Cerebellar nuclear complex (tissue), 1 donor: ENCODE measurements around the gene PDE6A.
"Not testable (repeated sequence)": the region's sequence is repeated elsewhere in the genome, so short reads cannot be mapped to it uniquely, and the experiment has no call there.

Experiments
- DNase-seq, 2 experiments: peaks; one replicate each; lab custom pipeline; 2025; lab: John Stamatoyannopoulos, UW

Gene PDE6A

DNA sequence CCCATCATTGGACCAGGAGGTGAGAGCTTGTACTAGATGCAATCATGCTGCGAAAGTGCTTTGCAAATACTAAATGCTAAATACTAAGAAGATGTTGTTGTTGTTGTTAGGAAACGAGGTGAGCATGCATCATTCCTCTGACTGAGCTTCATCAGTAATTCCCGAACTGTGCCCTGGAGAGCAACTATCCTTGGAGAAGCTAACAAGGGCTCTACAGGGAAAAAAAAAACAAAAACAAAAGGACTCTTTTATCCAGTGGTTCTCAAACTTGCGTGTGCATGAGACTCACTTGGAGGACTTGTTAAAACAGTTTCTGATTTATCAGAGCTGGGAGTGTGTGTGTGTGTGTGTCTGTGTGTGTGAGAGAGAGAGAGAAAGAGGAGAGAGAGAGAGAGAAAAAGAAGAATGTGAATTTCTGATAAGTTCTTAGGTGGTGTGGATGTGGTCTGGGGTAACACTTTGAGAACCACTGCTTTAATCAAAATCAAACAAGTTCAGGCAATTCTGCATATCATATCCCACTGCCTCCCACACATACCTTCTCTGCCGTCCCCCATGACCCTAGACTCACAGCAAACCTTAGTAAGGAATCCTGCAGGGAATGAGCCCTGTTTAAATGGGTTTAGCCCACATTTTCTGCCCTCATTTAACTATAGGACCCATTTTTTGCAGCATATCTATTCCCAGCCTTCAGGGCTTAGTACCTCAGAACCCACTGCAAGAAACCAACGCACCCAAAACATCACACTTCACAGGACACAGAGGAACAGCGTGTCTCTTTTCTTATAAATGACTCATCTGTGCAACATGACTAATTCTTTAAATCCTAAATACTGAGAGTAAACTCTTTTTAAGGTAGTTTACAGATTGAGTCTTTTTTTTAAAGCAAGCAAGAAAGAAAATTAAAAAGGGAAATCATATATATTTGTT, 48.9 kb downstream of the PDE6A start:
- DNase-seq, result no peak

DNA sequence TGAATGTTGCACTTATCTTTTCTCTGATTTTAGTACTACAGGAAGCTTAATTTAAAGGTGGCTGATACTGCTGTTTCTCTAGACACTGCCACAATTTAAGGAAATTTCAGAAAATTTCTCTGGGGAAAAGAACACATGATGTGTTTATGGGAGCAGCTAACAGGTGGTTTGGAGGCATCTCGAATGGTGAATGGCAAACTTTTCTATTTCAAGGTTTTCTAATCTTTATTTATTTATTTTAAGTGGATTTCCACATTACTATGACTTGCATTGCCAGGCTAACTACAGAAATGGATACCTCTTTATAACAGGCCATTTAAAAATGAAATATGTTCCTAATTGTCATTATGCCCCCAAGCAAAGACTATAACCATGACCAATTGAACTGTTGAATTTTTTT, 50.4 kb downstream of the PDE6A start:
- DNase-seq, result no peak

DNA sequence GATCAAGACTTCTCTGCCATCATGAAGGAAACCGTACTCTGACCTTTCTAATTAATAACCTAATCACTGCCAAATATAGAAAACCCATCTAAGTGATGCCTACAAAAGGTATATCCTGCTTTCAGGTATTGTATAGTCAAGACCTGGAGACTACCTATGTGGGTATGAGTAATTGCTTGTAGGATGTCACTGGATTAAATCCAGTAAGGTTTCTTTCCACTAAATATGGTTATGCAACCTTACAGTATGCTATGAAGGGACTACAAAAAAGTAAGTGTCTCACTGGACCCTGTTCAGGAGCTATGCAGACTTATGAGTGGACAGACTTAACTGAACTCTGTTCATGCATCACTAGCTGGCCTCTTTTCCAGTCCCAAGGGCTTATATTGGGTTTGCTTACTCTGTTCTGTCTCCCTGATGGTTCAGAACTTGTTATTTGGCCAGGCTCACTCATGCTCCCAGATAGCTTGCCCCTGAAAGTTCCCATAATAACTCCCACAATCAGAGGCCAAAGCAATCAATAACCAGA, 51.1 kb downstream of the PDE6A start:
- DNase-seq, result no peak

DNA sequence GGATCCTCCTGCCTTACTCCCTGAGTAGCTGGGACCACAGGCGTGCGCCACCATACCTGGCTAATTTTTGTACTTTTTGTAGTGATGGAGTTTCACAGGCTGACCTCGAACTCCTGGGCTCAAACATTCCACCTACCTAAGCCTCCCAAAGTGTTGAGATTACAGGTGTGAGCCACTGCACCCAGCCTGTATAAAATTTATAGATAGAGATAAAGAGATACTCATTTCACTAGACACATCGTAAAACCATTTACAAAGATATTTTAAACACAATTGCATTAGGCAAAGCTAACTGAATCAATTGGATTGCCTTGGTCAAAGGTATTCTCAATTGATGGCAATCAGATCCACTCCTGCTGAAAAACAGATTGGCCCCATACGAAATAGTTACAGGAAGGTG, 52.0 kb downstream of the PDE6A start:
- no peak for DNase-seq

DNA sequence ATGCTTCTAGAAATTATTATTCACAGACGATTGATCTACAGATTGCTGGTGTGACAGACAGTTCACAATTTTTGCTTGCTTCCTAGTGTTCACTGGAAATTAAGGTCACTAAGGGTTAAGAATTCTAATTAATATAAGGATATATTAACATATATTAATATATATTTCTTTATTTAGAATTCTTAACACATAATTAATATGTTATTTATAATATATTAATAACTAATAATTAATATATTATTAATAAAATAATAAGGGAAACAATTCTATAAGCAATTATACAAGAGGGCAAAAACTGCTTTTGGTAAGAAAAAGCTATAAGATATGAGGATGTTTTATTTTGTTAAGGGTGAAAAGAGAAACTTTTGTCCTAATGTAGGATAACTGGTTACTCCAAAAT, 56.3 kb downstream of the PDE6A start:
- no peak for DNase-seq

DNA sequence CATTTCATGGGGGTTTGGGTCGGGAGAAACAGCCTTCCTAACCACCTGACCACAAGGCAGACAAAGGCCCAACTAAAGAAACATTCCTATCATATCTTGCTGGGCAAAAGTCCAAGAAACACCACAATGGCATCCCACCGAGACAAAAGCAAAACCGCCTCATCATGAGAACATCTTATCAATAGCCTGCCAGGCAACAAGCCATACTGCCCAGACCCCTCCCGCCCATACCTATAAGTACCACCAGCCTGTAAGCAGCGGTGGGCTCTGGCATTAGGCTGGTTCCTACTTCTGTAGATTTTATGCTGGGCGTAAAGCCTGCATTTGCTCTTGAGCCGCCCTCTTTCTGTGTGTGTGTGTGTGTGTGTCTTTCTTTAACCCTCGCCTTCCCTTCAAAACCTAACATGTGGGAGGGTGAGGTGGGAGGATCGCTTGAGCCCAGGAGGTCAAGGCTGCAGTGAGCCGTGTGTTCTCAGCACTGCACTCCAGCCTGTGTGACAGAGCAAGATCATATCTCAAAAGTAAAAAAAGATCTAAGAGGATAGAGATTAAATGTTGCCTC, 56.9 kb downstream of the PDE6A start:
- DNase-seq, result no peak

DNA sequence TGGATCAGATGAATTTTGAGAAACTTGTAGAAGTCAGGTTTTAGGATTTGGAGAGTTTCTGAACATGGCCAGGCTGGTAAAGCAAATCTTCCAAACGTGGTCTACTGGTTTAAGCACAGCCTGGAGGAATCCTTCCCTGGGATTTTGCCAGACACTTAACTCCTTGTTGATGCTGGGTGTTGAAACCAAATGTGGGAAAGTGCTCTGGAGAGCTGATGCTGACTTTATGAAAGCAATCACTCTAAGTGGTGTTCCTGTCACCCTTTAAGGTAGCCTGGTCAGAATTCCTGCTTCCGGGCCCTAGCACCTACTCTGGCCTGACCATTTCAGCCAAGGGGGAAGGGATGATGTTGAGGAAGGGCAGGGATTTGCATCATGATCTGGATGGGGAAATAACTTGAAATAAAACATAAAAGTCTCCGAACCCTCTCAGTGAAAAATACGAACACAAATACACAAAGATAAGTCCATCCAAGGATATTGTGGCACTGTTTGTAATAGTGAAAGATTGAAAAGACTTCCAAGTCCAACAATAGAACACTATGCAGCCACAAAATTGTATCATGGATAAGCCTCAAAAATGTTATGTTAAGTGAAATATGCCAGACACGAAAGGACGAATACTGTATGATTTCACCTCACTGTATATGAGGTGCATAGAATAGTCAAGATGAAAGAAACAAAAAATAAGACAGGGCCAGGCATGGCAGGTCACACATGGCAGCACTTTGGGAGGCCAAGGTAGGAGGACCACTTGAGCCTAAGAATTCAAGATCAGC, 57.7 kb downstream of the PDE6A start:
- DNase-seq, result no peak

DNA sequence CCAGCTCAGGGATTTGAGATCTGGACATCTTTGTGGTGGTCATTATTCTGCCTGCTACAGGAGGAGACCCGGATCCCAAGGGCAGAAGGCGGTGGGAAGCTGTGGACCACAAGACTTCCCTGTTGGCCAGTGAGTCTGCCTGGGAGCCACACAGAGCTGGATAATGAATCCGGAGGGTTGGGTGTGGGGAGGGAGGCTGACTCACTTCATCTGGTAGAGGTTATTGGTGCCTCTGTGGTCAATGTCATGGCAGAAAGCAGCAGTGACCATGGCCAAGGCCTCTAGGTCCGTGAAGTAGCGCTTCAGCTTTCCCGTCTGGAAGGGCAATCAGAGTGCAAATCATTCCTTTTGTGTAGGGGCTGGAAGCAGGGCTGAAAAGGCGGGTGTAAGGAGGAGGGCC, 58.5 kb downstream of the PDE6A start:
- no peak for DNase-seq

DNA sequence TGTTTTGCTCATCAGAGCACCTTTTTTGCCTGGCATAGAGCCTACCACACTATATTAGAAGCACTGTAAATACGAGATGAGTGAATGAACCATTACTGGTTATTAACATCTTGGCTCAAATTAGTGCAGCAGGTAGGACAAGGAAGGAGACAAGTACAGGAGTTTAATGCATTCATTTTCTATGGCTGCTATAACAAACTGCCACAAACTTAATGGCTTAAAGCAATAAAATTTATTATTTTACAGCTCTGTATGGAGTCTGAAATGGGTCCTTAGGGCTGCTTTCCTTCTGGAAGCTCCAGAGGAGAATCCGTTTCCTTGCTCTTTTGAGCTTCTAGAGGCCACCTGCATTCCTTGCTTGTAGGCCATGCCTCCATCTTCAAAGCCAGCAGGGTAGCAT, 59.1 kb downstream of the PDE6A start:
- no peak for DNase-seq

DNA sequence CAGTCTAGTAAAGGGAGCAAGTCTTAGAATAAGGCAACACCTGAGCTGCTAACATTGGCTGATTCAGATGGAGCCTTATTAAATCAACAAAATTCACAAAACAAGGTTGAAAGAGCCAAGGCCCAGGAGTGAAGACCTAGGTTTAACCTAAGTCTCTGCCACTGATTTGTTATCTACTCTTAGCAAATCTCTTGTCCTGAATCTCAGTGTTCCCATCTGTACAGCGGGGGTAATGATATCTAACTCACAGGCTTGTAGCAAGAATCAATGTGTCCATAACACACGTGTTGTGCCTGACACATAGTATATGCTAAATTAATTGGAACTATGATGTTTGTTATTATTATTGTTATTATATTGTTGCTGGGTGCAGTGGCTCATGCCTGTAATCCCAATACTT, 61.0 kb downstream of the PDE6A start:
- no peak for DNase-seq

DNA sequence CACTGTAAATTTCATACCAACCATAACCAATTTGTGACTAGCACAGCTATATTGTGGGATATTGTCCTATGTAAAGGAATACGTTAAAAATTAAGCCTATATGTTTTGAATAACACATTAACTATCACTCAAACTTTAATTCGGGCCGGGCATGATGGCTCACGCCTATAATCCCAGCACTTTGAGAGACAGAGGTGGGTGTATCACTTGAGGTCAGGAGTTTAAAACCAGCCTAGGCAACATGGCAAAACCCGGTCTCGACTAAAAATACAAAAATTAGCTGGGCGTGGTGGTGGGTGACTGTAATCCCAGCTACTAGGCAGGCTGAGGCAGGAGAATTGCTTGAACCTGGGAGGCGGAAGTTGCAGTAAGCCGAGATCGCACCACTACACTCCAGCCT, 62.0 kb downstream of the PDE6A start:
- not testable (repeated sequence) for DNase-seq

DNA sequence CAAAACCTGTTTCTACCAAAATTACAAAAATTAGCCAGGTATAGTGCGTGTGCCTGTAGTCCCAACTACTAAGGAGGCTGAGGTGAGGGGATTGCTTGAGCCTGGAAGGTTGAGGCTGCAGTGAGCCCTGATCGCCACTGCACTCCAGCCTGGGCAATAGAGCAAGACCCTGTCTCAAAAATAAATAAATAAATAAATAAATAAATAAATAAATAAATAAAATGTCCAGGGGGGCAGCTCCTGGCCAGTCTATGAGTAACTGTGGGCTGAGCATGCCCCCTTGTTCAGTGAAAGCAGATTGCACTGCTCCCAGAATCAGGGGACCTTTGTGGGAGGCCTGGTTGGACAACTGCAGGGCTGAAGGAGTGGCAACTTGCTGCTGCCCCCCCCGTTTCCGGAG, 62.7 kb downstream of the PDE6A start:
- DNase-seq, result no peak

DNA sequence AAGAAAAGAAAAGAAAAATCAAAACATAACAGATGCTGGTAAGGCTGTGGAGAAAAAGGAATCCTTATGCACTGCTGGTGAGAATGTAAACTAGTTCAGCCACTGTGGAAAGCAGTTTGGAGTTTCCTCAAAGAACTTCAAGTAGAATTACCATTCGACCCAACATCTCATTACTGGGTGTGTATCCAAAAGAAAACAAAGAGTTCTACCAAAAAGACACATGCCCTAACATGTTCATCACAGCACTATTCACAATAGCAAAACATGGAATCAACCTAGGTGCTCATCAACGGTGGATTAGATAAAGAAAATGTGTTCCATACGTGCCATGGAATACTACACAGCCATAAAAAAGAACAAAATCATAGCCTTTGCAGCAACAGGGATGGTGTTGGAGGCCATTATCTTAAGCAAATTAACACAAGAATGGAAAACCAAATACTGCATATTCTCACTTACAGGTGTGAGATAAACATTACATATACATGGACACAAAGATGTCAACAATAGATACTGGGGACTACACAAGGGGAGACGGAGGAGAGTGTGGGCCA, 63.4 kb downstream of the PDE6A start:
- no peak for DNase-seq

DNA sequence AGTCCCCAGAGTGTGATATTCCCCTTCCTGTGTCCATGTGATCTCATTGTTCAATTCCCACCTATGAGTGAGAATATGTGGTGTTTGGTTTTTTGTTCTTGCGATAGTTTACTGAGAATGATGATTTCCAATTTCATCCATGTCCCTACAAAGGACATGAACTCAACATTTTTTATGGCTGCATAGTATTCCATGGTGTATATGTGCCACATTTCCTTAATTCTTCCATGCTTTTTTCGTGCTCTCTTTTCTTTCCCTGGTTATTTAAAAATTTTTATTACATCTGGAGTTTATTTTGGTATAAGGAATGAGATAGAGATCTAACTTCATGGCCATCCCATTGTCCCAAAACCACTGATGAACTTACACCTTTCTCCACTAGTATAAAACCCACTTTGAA, 65.0 kb downstream of the PDE6A start:
- DNase-seq, result not testable (repeated sequence)

DNA sequence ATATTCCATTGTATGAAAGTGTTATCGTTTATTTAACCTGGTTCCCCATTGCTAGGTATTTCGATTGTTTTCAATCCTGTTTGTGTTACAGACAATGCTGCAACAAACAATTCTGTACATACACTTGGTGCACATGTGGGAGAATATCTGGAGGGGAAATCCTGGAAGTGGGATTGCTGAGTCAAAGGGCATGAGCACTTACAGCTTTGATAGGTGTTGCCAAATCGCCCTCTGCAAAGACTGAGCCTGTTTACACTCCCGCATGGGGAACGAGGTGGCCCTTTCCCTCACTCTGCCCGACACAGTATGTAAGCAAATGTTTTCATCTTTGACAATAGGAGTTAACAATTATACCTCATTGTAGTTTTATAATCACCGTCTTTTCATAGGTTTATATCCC, 66.2 kb downstream of the PDE6A start:
- DNase-seq, result no peak

DNA sequence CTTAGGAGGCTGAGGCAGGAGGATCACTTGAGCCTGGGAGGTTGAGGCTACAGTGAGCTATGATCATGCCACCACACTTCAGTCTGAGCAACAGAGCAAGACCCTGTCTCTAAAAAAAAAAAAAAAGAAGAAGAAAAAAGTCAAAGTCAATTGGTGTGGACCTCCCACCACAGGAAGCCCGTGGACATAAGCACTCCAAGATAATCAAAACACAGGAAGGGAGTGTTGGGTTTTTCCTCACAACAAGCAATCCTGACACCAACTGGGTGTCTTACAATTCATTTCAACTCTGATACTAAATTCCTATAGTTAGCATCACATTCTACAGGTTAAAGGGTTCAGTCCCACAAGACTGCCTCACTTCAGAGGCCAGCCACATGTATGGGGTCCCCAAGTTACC, 70.7 kb downstream of the PDE6A start:
- DNase-seq, result no peak

DNA sequence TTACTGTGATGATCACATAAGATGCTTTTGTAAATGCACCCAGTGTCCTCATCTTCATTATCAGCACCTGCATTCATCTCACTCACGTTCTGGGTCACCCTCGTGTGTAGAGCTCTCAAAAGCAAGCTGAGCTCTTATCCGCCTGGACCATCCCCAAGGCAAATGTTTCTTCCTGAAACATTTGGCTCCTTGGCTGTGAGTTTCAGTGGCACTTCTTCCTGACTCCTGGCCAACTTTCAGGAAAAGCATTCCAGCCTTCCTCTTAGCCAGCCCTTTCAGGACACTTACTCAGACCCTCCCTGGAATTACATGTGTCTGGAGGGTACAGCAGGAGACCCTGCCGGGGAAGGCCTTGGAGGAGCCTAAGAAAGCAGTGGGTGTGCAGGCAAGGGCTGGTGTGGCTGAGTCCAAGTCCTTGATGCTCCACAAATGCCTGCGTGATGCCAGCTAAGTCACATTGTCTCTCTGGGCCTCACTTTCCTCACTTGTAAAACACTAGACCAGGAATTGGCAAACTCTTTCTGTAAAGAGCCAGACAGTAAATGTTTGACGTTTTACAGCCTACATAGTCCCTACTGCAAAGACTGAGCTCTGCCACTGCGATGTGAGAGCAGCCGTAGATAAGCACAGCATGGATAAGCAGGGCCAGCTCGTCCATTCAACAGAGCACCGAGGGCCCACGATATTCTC, 72.1 kb downstream of the PDE6A start:
- DNase-seq, result no peak

DNA sequence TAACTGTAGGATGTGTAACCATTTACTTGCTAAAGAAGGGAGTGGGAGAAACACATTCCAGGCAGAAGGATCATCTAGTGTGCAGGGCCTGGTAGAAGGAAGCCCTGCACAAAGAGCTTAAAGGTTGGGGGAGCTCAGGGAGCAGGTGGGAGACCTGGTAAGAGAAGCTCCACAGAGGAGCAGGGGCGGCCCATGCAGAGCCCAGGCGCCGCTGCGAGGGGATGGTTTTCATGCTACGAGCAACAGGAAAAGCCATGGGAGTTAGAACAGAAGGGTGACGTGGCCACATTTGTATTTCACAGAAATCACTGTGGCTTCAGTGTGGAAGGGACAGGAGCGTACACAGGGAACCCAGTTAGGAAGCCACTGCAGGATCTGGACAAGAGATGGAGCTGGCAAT, 73.1 kb downstream of the PDE6A start:
- no peak for DNase-seq

DNA sequence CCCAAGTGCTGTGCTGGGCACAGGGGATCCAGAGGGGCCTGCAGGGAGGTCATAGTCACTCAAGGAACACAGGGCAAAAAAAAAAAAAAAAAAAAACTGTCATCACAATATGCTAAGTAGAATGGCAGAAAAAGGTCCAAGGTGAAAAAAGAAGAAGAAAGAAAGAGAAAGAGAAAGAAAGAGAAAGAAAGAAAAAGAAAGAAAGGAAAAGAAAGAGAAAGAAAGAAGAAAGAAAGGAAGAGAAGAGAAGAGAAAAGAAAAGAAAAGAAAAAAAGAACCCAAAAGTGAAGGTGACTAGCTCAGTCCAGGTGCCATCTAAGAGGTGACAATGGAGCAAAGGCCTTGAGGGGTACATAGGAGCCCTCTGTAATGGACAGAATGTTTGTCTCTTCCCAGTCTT, 73.9 kb downstream of the PDE6A start:
- DNase-seq, result no peak

DNA sequence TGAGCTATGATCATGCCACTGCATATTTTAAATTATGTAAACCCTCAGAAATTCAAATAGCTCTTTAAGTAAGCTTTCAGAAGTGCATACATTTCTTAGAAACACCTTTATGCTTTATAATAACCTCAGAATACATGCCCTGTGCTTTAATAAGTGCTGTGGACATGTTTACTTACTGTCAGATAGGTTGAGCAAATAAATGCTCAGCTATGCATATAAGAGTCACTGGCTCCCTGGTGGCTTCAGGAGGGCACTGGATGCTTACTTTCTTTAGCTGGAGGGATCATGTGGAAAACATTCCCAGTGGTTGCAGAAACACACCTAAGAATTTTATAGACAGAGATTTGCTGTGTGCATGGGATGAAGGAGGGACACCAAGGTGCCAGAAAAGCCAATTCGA, 74.4 kb downstream of the PDE6A start:
- DNase-seq, result no peak

DNA sequence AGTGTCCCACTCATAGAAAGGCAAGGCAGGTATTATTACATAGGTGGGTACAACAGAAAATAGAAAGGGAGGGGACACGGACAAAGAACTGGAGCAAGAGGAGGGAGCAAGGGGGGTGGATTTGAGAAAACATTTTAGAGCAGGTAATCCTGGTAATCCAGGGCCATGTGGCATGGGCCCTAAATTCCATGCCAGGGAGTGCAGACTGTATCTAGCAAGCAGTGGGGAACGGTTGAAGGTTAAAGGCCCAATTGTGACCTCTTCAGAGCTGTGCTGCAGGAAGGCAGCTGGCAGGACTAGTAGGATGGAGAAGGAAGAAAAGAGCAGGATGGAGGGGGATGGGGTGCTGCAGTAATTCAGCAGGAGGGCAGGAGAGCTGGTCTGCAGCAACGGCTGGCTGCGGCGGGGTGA, 75.2 kb downstream of the PDE6A start:
- no peak for DNase-seq

DNA sequence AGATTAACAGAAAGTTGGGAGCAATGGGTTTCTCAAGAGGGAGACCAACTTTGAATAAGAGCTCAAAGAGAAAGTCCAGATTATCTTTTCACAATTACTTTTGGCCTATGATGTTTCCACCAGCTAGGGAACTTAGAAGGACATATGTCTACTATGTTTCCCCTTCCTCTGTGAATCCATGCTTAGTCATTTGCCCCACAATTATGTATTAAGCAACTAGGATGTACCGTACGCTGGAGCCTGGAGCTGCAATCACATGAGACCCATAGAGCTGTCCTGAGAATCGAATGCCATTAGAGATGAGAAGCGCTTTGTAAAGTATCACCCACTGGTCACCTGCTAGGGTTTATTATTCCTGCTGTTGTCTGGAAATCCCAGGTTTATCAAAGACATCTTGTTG, 78.8 kb downstream of the PDE6A start:
- DNase-seq, result no peak
